ENCODE measurements around the gene RNF213.

DNA sequence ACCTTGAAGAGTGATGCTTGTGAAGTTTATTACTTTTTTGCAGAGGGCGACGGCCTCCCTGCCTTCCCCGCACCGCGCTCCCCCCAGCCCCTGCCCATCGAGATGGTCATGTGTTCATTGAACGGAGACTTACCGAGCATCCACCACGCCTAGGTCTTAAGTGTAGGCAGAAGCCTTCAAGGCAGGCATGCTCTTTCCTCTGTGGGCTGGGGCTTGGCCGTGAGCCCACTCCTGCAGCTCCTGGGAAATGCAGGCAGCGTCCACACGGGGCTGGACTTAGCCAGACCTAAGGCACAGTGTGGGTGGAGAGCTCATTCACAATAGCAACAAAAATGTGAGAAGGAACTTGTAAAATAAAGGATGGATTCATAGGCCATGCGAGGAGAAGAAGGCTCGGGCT is 19.2 kb downstream of the RNF213 start:
- TF ChIP-seq, protein P1, sequence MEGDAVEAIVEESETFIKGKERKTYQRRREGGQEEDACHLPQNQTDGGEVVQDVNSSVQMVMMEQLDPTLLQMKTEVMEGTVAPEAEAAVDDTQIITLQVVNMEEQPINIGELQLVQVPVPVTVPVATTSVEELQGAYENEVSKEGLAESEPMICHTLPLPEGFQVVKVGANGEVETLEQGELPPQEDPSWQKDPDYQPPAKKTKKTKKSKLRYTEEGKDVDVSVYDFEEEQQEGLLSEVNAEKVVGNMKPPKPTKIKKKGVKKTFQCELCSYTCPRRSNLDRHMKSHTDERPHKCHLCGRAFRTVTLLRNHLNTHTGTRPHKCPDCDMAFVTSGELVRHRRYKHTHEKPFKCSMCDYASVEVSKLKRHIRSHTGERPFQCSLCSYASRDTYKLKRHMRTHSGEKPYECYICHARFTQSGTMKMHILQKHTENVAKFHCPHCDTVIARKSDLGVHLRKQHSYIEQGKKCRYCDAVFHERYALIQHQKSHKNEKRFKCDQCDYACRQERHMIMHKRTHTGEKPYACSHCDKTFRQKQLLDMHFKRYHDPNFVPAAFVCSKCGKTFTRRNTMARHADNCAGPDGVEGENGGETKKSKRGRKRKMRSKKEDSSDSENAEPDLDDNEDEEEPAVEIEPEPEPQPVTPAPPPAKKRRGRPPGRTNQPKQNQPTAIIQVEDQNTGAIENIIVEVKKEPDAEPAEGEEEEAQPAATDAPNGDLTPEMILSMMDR (IDR thresholded peaks at IDR 0.05) = peak in 1 of 4 experiments; percentile 19
- TF ChIP-seq POLR2A (IDR thresholded peaks at IDR 0.05) = no peak
